Measurements from ENCODE around the gene TSSC4.

Gene TSSC4

DNA sequence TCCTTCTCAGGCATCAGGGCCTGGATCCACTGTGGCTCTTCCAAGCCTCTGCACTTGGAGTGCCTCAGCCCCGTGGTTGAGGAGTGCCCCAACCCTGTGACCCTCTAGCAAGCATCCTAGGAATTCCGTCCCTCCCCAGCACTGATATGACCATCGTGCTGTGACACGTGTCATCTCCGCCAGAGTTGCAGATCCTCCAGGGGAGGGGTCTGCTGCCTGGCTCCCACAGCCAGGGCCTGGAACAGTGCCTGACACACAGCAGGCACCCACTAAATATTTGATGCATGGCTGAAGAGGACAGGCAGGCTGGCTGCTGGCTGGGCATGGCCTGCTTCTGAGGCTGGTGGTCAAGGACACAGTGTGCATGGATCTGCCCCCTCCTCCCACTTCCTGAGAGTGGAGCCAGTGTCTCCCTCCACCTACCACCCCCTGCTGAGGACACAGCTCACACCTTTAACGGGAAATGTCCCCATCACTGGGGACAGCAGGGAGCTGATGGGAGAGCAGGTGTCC lies 25.2 kb upstream of the TSSC4 start:
- Histone ChIP-seq H4K20me1 (peaks cover 22 to 39% (median 35%) of the 10 kb centered on the region in 11 experiments; a peak in 21 of 22 replicates), H3K36me3 (peaks cover 0 to 9% (median 6%) of the 10 kb centered on the region in 11 experiments; a peak in 12 of 22 replicates), H3K4me1 (peaks cover 11 to 27% (median 25%) of the 10 kb centered on the region in 10 experiments), H3K9me3 (replicated peaks in 1 of 11) (peaks cover 0 to 18% (median 0%) of the 10 kb centered on the region in 11 experiments; a peak in 9 of 22 replicates), H3K9ac (no peak overlapping the region), H3K4me3 (no peak overlapping the region), H3K27ac (no peak overlapping the region), H3K27me3 (no peaks in the 10 kb centered on the region), H3K4me2 (no peak overlapping the region)
- TF ChIP-seq Cebpa-rat (IDR thresholded peaks at IDR 0.05), result no peak

DNA sequence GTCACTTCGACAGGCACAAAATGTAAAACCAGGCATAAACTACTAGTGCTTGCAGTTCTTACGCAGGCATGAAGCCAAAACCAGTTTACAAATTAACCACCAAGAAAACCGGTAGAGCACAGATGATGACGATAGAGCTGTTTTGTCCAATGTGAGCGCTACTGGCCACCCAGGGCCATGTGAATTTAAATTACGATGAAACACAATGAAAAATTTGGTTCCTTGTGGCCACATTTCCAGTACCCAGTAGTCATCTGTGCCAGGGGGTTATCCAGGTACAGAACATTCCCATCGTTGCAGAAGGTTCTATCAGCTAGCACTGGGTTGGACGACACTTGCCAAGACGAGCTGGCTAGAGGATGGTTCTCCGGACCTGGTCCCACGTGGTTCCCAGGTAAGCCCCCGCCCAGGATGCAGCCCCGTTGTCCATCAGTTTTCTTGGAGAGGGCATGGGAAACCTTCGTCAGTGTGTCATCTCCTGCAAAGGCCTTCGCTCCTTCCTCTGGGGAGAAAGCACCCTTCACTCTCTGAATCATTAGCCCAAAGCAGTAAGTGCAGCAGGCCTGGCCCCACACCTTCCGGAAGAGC lies 24.5 kb upstream of the TSSC4 start:
- H3K9me3 ChIP-seq (replicated peaks in 1 of 11), result peaks cover 0 to 20% (median 6%) of the 10 kb centered on the region in 11 experiments; a peak in 12 of 22 replicates
- no peak overlapping the region for H3K27ac ChIP-seq
- peak overlapping the region in 5 of 11 experiments; percentile 74 to 95 (median 86); a peak in 4 of 22 replicates for H3K4me2 ChIP-seq
- no peaks in the 10 kb centered on the region for H3K27me3 ChIP-seq
- H3K4me3 ChIP-seq, result no peak overlapping the region
- peaks cover 17 to 34% (median 32%) of the 10 kb centered on the region in 10 experiments for H3K4me1 ChIP-seq
- no peak overlapping the region for H3K9ac ChIP-seq
- peaks cover 28 to 46% (median 41%) of the 10 kb centered on the region in 11 experiments; a peak in 21 of 22 replicates for H4K20me1 ChIP-seq
- no peak for TF ChIP-seq Cebpa-rat (IDR thresholded peaks at IDR 0.05)
- H3K36me3 ChIP-seq, result peaks cover 0 to 15% (median 12%) of the 10 kb centered on the region in 11 experiments; a peak in 15 of 22 replicates

DNA sequence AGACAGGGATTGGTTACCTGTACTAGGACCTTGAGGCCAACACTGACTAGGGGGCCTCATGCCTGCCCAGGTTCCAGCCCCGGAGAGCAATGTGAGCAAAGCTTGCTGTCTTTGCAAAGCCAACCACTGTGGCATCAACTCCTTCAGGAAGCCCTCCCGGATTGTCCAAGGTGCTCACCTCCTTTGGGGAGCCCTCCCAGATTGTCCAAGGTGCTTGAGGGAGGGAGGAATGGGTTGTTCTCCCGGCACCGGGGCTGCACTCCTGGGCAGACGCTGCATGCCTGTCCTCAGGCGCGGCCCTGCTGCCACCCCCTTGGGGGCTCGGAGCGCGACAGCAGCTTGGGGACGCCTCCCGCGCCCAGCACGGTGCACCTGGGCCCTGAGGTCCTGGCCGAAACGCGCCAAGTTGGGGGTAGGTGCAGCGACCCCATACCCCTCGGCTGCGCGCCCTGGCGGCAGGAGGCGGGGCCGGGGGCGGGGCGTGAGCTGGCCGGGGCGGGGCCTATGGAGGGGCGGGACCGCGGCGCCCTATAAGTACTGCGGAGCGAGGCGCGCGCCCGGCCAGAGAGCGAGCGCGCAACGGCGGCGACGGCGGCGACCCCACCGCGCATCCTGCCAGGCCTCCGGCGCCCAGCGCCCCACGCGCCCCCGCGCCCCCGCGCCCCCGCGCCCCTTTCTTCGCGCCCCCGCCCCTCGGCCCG lies 23.6 kb upstream of the TSSC4 start, which contains the start of gene CD81:
CD81 (plus strand) TSS at position 560 of the 701 bp plus-strand sequence. CDS start 240 bp downstream, outside the sequence.
- peaks cover 0 to 24% (median 21%) of the 10 kb centered on the region in 11 experiments; a peak in 15 of 22 replicates for H3K36me3 ChIP-seq
- H3K27me3 ChIP-seq, result no peaks in the 10 kb centered on the region
- H3K4me3 ChIP-seq, result peak within 1 kb of the TSS; percentile 91 to 98 (median 97)
- H3K27ac ChIP-seq, result peak within 1 kb of the TSS; percentile 81 to 93 (median 89)
- H3K4me1 ChIP-seq, result peaks cover 26 to 42% (median 40%) of the 10 kb centered on the region in 10 experiments
- peaks cover 0 to 18% (median 11%) of the 10 kb centered on the region in 11 experiments; a peak in 12 of 22 replicates for H3K9me3 ChIP-seq (replicated peaks in 1 of 11)
- peaks cover 37 to 54% (median 50%) of the 10 kb centered on the region in 11 experiments for H4K20me1 ChIP-seq
- peak within 1 kb of the TSS; percentile 83 to 100 (median 99) for H3K4me2 ChIP-seq
- no peak for TF ChIP-seq Cebpa-rat (IDR thresholded peaks at IDR 0.05)
- peak within 1 kb of the TSS; percentile 91 to 97 (median 95) for H3K9ac ChIP-seq

DNA sequence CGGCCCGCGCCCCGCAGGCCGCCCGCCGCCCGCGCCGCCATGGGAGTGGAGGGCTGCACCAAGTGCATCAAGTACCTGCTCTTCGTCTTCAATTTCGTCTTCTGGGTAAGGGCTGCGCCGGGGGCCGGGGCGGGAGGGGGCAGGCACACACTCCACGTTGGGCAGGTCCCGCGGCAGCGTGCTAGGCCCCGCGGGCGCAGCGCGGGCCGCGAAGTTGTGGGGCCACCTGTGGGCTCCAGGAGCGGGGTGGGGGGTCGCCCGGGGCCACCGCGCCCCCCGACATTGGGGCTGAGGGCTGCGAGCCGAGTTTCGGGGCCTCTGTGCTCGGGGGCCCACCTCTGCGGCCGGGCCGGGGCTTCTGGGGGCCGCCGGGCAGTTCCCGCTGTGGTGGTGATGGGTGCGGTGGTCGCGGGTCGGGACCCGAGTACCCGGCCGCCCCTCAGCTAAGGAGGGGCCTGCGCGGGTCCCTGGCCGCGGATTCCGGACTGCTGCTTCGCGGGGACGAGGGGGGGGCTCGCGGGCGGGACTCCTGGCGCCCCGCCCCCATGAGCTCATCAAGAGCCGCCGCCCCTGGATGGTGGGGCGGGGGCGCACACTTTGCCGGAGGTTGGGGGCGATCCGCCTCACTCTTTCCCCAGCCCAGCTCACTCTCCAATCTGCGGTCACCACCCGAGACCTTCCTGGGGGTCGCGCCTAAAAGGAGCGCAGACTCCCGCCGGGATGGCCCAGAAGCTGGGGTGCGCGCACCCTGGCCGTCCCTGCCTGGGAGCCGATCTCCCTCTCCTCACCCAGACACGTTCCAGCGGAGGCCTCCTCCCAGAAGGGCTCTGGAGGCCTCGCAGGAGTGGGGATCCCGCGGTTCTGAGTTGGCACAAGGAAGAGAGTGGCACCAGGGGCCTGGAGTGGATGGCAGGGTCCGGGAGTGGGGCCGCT lies 22.8 kb upstream of the TSSC4 start:
- peaks cover 45 to 63% (median 58%) of the 10 kb centered on the region in 11 experiments for H4K20me1 ChIP-seq
- H3K36me3 ChIP-seq, result peaks cover 0 to 26% (median 21%) of the 10 kb centered on the region in 11 experiments; a peak in 15 of 22 replicates
- peak overlapping the region; percentile 91 to 97 (median 95) for H3K9ac ChIP-seq
- peaks cover 35 to 51% (median 49%) of the 10 kb centered on the region in 10 experiments for H3K4me1 ChIP-seq
- no peak for TF ChIP-seq Cebpa-rat (IDR thresholded peaks at IDR 0.05)
- peak overlapping the region; percentile 81 to 93 (median 89) for H3K27ac ChIP-seq
- no peaks in the 10 kb centered on the region for H3K27me3 ChIP-seq
- peak overlapping the region; percentile 83 to 100 (median 99) for H3K4me2 ChIP-seq
- peaks cover 0 to 17% (median 11%) of the 10 kb centered on the region in 11 experiments; a peak in 11 of 22 replicates for H3K9me3 ChIP-seq (replicated peaks in 1 of 11)
- H3K4me3 ChIP-seq, result peak overlapping the region; percentile 91 to 98 (median 97)

DNA sequence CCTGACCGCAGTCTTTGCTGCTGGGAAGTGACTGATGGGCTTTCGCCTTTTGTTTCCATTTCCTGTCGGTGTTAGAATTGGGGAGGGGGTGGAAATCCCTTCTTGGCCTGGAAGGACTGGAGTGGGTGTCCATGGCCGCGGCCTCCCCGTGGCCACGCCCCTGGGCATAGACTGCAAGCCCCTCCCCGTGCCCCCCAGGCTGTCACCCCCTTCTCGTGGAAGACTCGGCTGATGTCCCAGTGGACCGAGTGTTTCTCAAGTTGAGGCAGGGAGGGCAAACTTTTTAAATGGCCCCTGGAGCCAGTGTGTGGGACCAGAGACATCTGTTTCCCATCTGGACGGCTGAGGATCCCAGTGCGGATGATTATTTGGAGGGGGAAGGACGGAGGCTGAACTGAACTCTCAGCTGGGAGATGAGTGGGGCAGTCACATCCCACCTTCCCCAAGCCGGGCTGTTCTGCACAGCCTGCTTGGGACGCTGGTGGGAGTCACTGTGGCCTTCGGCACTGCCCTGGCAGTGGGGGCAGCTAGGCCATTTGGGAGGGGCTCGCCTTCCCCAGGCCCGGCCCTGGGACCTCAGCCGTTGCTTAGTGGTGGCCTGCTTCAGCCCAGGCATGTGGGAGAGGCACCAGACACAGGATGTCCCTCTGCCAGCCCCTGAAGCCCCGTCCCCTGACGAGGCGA lies 21.9 kb upstream of the TSSC4 start:
- Histone ChIP-seq H3K27me3 (no peaks in the 10 kb centered on the region), H3K9ac (peak overlapping the region; percentile 91 to 97 (median 95)), H3K36me3 (peaks cover 0 to 26% (median 21%) of the 10 kb centered on the region in 11 experiments; a peak in 15 of 22 replicates), H3K4me1 (peaks cover 44 to 60% (median 58%) of the 10 kb centered on the region in 10 experiments), H3K4me3 (peak overlapping the region; percentile 91 to 98 (median 97)), H3K4me2 (peak overlapping the region; percentile 83 to 100 (median 99)), H3K9me3 (replicated peaks in 1 of 11) (peaks cover 0 to 17% (median 11%) of the 10 kb centered on the region in 11 experiments; a peak in 11 of 22 replicates), H4K20me1 (peaks cover 54 to 72% (median 67%) of the 10 kb centered on the region in 11 experiments), H3K27ac (peak overlapping the region; percentile 81 to 93 (median 89); a peak in 21 of 22 replicates)
- TF ChIP-seq Cebpa-rat (IDR thresholded peaks at IDR 0.05), result no peak

DNA sequence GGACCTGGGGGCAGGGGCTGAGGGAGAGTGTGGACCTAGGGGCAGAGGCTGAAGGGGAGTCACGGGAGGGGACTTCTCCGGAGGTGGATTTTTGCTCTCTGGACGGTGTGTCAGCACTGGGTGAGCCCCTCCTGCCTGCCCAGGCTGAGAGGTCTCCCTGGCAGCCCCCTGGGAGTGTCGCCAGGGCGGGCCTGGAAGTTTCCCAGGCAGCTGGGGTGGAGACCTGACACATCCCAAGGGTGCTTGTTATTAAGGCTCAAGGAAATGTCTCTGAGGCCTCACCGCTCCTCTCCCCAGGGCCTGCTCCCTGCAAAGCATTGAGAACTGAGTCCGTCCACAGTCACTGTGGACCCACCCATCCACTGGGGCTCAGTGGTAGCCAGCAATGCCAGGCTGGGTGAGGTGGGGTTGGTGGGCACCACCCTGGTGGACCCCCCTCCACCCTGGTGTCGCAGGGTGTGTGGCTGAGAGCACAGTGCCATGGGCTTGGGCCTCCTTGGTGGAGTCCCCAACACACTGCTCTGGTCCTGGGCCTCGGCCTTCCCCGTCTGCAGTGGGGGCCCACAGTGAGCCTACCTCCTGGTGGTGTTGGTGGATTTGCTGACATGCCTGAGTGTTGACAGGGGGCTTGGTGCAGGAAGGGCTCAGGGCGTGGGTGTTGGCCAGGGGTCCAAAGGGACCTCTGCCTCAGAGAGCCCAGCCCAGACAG lies 20.9 kb upstream of the TSSC4 start:
- Histone ChIP-seq H3K9me3 (replicated peaks in 1 of 11) (peaks cover 0 to 17% (median 11%) of the 10 kb centered on the region in 11 experiments; a peak in 11 of 22 replicates), H3K4me1 (peaks cover 50 to 67% (median 64%) of the 10 kb centered on the region in 10 experiments), H3K4me2 (peak overlapping the region; percentile 85 to 100 (median 96)), H4K20me1 (peaks cover 60 to 80% (median 74%) of the 10 kb centered on the region in 11 experiments), H3K27me3 (no peaks in the 10 kb centered on the region), H3K27ac (peak overlapping the region in 8 of 11 experiments; percentile 13 to 70 (median 45); a peak in 13 of 22 replicates), H3K36me3 (peaks cover 0 to 26% (median 21%) of the 10 kb centered on the region in 11 experiments; a peak in 15 of 22 replicates), H3K4me3 (peak overlapping the region; percentile 29 to 98 (median 44); a peak in 19 of 20 replicates), H3K9ac (peak overlapping the region; percentile 49 to 78 (median 68))
- TF ChIP-seq Cebpa-rat (IDR thresholded peaks at IDR 0.05), result no peak

DNA sequence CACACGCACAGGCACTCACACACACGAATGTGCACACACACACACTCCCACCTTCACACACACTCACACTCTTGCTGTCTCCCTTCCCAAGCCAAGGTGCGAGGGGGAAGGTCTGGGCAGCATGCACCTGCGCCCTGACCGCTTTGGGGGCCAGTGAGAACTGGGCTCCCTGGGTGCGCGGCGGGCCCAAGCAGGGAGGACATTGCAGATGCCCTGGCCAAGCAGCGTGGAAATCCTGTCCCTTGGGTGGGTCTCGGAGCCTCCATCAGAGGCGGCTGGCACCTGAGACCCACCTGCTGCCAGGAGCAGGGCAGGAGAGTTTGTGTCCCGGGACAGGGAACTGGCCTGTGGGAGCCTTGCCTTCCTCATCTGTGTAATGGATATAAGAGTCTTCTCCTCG lies 20.2 kb upstream of the TSSC4 start:
- Histone ChIP-seq H3K4me1 (peaks cover 58 to 75% (median 72%) of the 10 kb centered on the region in 10 experiments), H3K27me3 (no peaks in the 10 kb centered on the region), H4K20me1 (peaks cover 68 to 87% (median 81%) of the 10 kb centered on the region in 11 experiments), H3K36me3 (peaks cover 2 to 30% (median 21%) of the 10 kb centered on the region in 11 experiments; a peak in 16 of 22 replicates), H3K4me2 (peak overlapping the region; percentile 85 to 100 (median 96)), H3K27ac (peak overlapping the region in 6 of 11 experiments; percentile 19 to 82 (median 48); a peak in 5 of 22 replicates), H3K9me3 (replicated peaks in 1 of 11) (peaks cover 0 to 17% (median 11%) of the 10 kb centered on the region in 11 experiments; a peak in 11 of 22 replicates), H3K9ac (peak overlapping the region; percentile 25 to 78 (median 66); a peak in 14 of 22 replicates), H3K4me3 (peak overlapping the region in 9 of 10 experiments; percentile 29 to 98 (median 43); a peak in 15 of 20 replicates)
- TF ChIP-seq Cebpa-rat (IDR thresholded peaks at IDR 0.05), result no peak

All from BLaER1 treated with 17β-estradiol and CSF1 and Interleukin-3, amounts not matched to agents 10 nM and 100 nM (cell line).